ENCODE data around the gene PGLYRP4. TPM values are rescaled to one million over a fixed set of nuclear protein-coding genes. Genes with fewer than 3 reads are reported as not detected.

The PGLYRP4 gene
- total RNA-seq, 1 experiment from 2014 or later, result not detected

- H3K4me1 Mint-ChIP-seq, result peaks cover 6% of the 10 kb centered on the region; the same call in 1 of the 2 replicates
- H3K4me3 Mint-ChIP-seq, result no peak overlapping the region
- no peaks in the 10 kb centered on the region for H3K9me3 Mint-ChIP-seq
- H3K36me3 Mint-ChIP-seq, result no peaks in the 10 kb centered on the region
- H3K27ac Mint-ChIP-seq, result no peak overlapping the region
- ChIA-PET POLR2A (no interaction called here), CTCF (interaction anchor here (1.4 to 1.6 kb wide), 3 partner anchors 8 to 133 kb away, joined by 3 to 10 read pairs (median 7); no protein-coding TSS in a partner anchor)
- no peaks in the 10 kb centered on the region; the same call in 1 of the 2 replicates for H3K27me3 Mint-ChIP-seq (ENCODE audit: low read depth)
- ATAC-seq (no peak), DNase-seq (ENCODE audit: low spot score) (no peak)
- TF ChIP-seq FOXJ3 (CRISPR knock-in tag; IDR thresholded peaks at IDR 0.05; ENCODE audit: borderline replicate concordance) (no peak), RELA (CRISPR knock-in tag; IDR thresholded peaks at IDR 0.05; ENCODE audit: borderline replicate concordance) (no peak), FOXP1 (CRISPR knock-in tag; IDR thresholded peaks at IDR 0.05; ENCODE audit: borderline replicate concordance) (no peak), CREM (CRISPR knock-in tag; IDR thresholded peaks at IDR 0.05) (no peak), E2F5 (CRISPR knock-in tag; IDR thresholded peaks at IDR 0.05) (no peak), ATF1 (CRISPR knock-in tag; IDR thresholded peaks at IDR 0.05) (no peak), AFF4 (CRISPR knock-in tag; IDR thresholded peaks at IDR 0.05; ENCODE audit: borderline replicate concordance) (no peak), SOX15 (CRISPR knock-in tag; IDR thresholded peaks at IDR 0.05) (no peak), ZNF423 (CRISPR knock-in tag; IDR thresholded peaks at IDR 0.05) (no peak), NFYB (CRISPR knock-in tag; conservative IDR thresholded peaks at IDR 0.05; ENCODE audit: low read depth) (no peak), JAZF1 (CRISPR knock-in tag; IDR thresholded peaks at IDR 0.05) (no peak), NR1H2 (CRISPR knock-in tag; IDR thresholded peaks at IDR 0.05) (no peak), ZNF512 (CRISPR knock-in tag; IDR thresholded peaks at IDR 0.05; ENCODE audit: borderline replicate concordance) (no peak), ELF4 (CRISPR knock-in tag; IDR thresholded peaks at IDR 0.05; ENCODE audit: low read depth) (no peak)
- TF ChIP-seq, protein P1, sequence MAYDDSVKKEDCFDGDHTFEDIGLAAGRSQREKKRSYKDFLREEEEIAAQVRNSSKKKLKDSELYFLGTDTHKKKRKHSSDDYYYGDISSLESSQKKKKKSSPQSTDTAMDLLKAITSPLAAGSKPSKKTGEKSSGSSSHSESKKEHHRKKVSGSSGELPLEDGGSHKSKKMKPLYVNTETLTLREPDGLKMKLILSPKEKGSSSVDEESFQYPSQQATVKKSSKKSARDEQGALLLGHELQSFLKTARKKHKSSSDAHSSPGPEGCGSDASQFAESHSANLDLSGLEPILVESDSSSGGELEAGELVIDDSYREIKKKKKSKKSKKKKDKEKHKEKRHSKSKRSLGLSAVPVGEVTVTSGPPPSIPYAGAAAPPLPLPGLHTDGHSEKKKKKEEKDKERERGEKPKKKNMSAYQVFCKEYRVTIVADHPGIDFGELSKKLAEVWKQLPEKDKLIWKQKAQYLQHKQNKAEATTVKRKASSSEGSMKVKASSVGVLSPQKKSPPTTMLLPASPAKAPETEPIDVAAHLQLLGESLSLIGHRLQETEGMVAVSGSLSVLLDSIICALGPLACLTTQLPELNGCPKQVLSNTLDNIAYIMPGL (CRISPR knock-in tag; IDR thresholded peaks at IDR 0.05), result no peak
- TF ChIP-seq, protein P2, sequence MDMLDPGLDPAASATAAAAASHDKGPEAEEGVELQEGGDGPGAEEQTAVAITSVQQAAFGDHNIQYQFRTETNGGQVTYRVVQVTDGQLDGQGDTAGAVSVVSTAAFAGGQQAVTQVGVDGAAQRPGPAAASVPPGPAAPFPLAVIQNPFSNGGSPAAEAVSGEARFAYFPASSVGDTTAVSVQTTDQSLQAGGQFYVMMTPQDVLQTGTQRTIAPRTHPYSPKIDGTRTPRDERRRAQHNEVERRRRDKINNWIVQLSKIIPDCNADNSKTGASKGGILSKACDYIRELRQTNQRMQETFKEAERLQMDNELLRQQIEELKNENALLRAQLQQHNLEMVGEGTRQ (CRISPR knock-in tag; IDR thresholded peaks at IDR 0.05), result no peak
- TF ChIP-seq, protein P3, sequence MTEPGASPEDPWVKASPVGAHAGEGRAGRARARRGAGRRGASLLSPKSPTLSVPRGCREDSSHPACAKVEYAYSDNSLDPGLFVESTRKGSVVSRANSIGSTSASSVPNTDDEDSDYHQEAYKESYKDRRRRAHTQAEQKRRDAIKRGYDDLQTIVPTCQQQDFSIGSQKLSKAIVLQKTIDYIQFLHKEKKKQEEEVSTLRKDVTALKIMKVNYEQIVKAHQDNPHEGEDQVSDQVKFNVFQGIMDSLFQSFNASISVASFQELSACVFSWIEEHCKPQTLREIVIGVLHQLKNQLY (CRISPR knock-in tag; IDR thresholded peaks at IDR 0.05), result no peak
- TF ChIP-seq, protein P4, sequence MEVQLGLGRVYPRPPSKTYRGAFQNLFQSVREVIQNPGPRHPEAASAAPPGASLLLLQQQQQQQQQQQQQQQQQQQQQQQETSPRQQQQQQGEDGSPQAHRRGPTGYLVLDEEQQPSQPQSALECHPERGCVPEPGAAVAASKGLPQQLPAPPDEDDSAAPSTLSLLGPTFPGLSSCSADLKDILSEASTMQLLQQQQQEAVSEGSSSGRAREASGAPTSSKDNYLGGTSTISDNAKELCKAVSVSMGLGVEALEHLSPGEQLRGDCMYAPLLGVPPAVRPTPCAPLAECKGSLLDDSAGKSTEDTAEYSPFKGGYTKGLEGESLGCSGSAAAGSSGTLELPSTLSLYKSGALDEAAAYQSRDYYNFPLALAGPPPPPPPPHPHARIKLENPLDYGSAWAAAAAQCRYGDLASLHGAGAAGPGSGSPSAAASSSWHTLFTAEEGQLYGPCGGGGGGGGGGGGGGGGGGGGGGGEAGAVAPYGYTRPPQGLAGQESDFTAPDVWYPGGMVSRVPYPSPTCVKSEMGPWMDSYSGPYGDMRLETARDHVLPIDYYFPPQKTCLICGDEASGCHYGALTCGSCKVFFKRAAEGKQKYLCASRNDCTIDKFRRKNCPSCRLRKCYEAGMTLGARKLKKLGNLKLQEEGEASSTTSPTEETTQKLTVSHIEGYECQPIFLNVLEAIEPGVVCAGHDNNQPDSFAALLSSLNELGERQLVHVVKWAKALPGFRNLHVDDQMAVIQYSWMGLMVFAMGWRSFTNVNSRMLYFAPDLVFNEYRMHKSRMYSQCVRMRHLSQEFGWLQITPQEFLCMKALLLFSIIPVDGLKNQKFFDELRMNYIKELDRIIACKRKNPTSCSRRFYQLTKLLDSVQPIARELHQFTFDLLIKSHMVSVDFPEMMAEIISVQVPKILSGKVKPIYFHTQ (CRISPR knock-in tag; IDR thresholded peaks at IDR 0.05), result no peak
- TF ChIP-seq, protein P5, sequence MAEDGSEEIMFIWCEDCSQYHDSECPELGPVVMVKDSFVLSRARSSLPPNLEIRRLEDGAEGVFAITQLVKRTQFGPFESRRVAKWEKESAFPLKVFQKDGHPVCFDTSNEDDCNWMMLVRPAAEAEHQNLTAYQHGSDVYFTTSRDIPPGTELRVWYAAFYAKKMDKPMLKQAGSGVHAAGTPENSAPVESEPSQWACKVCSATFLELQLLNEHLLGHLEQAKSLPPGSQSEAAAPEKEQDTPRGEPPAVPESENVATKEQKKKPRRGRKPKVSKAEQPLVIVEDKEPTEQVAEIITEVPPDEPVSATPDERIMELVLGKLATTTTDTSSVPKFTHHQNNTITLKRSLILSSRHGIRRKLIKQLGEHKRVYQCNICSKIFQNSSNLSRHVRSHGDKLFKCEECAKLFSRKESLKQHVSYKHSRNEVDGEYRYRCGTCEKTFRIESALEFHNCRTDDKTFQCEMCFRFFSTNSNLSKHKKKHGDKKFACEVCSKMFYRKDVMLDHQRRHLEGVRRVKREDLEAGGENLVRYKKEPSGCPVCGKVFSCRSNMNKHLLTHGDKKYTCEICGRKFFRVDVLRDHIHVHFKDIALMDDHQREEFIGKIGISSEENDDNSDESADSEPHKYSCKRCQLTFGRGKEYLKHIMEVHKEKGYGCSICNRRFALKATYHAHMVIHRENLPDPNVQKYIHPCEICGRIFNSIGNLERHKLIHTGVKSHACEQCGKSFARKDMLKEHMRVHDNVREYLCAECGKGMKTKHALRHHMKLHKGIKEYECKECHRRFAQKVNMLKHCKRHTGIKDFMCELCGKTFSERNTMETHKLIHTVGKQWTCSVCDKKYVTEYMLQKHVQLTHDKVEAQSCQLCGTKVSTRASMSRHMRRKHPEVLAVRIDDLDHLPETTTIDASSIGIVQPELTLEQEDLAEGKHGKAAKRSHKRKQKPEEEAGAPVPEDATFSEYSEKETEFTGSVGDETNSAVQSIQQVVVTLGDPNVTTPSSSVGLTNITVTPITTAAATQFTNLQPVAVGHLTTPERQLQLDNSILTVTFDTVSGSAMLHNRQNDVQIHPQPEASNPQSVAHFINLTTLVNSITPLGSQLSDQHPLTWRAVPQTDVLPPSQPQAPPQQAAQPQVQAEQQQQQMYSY (CRISPR knock-in tag; IDR thresholded peaks at IDR 0.05), result no peak
Measured at GRCh38 chr1:153361480-153362109, 13.0 kb upstream of the PGLYRP4 start.
